Stomach (tissue), 9 donors: ENCODE measurements around the gene CHKB. TPM values are rescaled to one million over a fixed set of nuclear protein-coding genes. Genes with fewer than 3 reads are reported as not detected.
"Not testable (repeated sequence)": the region's sequence is repeated elsewhere in the genome, so short reads cannot be mapped to it uniquely, and the experiment has no call there.

Experiments
- DNase-seq, 2 donors: peaks; one replicate each; pipeline versions ENCODE4 v3.0.0 to v3.0.0-alpha.2; 2013 to 2019
- H3K27ac ChIP-seq, 5 donors: fragments of 200-600 bp in 4 of 5; sonication (generic) in 4 of 5; one replicate each; pipeline ENCODE4 v1.5.1; 2013 to 2019; ENCODE audit warnings: mild to moderate bottlenecking in 1 of 5, moderate library complexity in 1 of 5
- H3K27me3 ChIP-seq, 3 donors: fragments of 200-600 bp; sonication (generic); one replicate each; pipeline ENCODE4 v1.5.1; 2017 to 2019; ENCODE audit warnings: mixed run types in 1 of 3
- H3K36me3 ChIP-seq, 4 donors: fragments of 200-600 bp; sonication (generic); 1 replicate in 3 of 4; 2 replicates in 1 of 4; pipeline ENCODE4 v1.5.1; 2016 to 2019
- H3K4me1 ChIP-seq, 4 donors: fragments of 200-600 bp; sonication (generic); one replicate each; pipeline ENCODE4 v1.5.1; 2016 to 2019
- H3K4me3 ChIP-seq, 4 donors: fragments of 200-600 bp; sonication (generic) in 3 of 4; one replicate each; pipeline ENCODE4 v1.5.1; 2016 to 2019; ENCODE audit warnings: mild to moderate bottlenecking in 1 of 4
- H3K9me3 ChIP-seq, 4 donors: fragments of 200-600 bp; sonication (generic); one replicate each; pipeline ENCODE4 v1.5.1; 2016 to 2019
- EP300 ChIP-seq: sonication (generic); formaldehyde crosslinking; IDR thresholded peaks from one replicate; pipeline ENCODE4 v1.6.1; 2017; ENCODE audit warnings: antibody characterized with exemption
- POLR2A ChIP-seq, 4 donors: fragments of 450-650 bp; IDR thresholded peaks; one replicate each; pipeline ENCODE4 v1.6.1; 2016; ENCODE audit warnings: antibody characterized with exemption in 4 of 4, control low read depth in 2 of 4, mild to moderate bottlenecking in 1 of 4, moderate library complexity in 1 of 4
- POLR2AphosphoS5 ChIP-seq, 3 donors: sonication (generic); formaldehyde crosslinking; IDR thresholded peaks; one replicate each; pipeline ENCODE4 v1.6.1; 2016; ENCODE audit warnings: antibody characterized with exemption in 3 of 3
- WGBS, 5 donors: extraction: QIAGEN DNeasy Blood & Tissue Kit in 3 of 5; methylation state at CpG; one replicate each; pipeline versions ENCODE4 v1.1.5 to v1.1.7; 2013 to 2018; 5-methylcytosine and 5-hydroxymethylcytosine counted together
- intact Hi-C: fragments of 100-400 bp; cut with DNase I; formaldehyde crosslinking; loops from one replicate; pipeline ENCODE4 v1.15.1; 2023; ENCODE audit warnings: low total_unique reads
- polyA plus RNA-seq, 3 donors: library from polyadenylated mRNA; stranded (reverse); fragments of 200-250 nt; gene quantifications; one replicate each; pipeline ENCODE4 v1.2.3, GENCODE V29; 2013
- total RNA-seq, 5 donors: library from RNA; depleted of rRNA; stranded (reverse); fragments of >200 nt; gene quantifications; one replicate each; pipeline versions ENCODE4 v1.1.0 to v1.2.3, GENCODE V29; 2014 to 2016
- TF ChIP-seq, protein P1 (sequence below), 7 experiments: fragments of 450-650 bp in 4 of 7; fragments of 200-600 bp in 3 of 7; sonication (generic) in 3 of 7; IDR thresholded peaks; one replicate each; pipeline ENCODE4 v1.5.1; 2016 to 2019; ENCODE audit warnings: antibody characterized with exemption in 7 of 7, control low read depth in 2 of 7, mild to moderate bottlenecking in 1 of 7
- donor health status: healthy with polysubstance abuse.
- donor health status: Bipolar disorder and iron deficiency.
- donor health status: healthy.

The CHKB gene
- total and polyA plus RNA-seq, 8 donors, result 31.9 to 283 (median 118) TPM

DNA sequence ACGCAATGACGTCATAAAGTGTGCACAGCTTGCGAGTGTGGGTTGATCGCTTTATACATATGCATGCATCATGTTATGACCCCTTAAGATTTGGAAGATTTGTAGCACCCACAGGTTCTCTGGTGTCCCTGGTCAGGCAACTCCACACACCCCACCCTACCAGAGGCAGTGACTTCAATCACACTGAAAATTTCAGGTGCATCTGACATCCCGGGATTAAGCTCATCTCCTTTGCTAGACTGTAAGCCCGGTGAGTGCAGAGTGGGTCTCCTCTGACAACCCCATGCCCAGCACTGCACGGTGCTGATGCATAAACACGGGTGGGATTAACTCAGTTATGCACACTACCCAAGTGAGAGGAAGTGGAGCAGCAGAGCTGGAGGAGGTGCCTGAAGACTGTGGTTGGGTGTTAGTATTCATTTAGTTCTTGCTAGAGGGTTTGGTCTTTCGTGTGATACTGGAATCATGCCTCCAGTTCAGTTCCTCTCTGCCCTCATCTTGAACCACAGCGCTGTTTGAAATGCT is 38.8 kb upstream of the CHKB start:
- H3K4me1 ChIP-seq, result peaks cover 32 to 41% (median 40%) of the 10 kb centered on the region in 4 donors
- intact Hi-C loops, result no loop called here
- H3K27me3 ChIP-seq, result peaks cover 0 to 23% (median 0%) of the 10 kb centered on the region in 3 donors
- 16 to 33% (median 23%) methylated on average over 9 to 10 of the region's 10 CpGs for WGBS, 5 donors
- H3K36me3 ChIP-seq, result peaks cover 8 to 21% (median 17%) of the 10 kb centered on the region in 4 donors
- H3K9me3 ChIP-seq, result no peaks in the 10 kb centered on the region
- TF ChIP-seq POLR2A (IDR thresholded peaks at IDR 0.05), result no peak
- peak in 1 of 3 donors; percentile 39 for TF ChIP-seq POLR2AphosphoS5 (IDR thresholded peaks at IDR 0.05)
- peak in 1 of 2 donors; percentile 54 for DNase-seq
- peak overlapping the region; percentile 14 to 42 (median 38) for H3K4me3 ChIP-seq
- H3K27ac ChIP-seq, result peak overlapping the region; percentile 75 to 94 (median 85)

DNA sequence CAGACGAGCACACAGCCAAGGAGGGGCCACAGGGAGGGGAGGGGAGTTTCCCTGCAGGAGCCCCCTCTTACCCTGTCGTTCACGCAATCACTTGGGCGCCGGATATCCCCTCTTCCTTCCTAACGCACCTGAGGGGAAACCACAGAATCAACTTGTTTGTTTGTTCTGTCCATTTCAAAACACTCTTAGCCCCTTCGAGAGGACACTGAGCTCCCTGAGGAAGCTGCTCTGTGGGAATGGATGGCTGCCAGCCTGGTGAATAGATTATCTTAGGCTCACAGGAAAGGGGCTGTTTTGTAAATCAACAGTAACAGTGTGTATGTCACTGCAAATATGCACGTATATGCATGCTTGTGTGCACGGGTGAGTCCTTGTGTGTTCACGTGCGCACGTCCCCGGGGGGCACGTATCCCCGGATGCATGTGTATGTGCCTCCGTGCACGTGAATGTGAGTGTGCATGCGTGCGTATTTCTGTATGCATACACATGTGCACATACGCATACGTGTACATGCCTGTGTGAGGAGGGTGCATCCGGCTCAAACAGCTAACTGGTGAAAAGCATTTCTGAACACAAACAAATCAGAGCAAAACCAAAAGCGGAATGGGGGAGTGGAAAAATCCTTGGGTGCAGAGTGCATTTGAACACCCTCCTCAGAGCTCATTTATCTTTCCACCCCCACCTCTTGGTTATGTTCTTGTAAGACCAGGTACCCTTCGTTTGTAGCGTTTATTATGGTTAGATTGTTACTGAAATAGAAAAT is 38.1 kb upstream of the CHKB start:
- peaks cover 0 to 24% (median 0%) of the 10 kb centered on the region in 3 donors for H3K27me3 ChIP-seq
- intact Hi-C loops, result no loop called here
- no peaks in the 10 kb centered on the region for H3K9me3 ChIP-seq
- TF ChIP-seq EP300, result no peak
- TF ChIP-seq, protein P1, sequence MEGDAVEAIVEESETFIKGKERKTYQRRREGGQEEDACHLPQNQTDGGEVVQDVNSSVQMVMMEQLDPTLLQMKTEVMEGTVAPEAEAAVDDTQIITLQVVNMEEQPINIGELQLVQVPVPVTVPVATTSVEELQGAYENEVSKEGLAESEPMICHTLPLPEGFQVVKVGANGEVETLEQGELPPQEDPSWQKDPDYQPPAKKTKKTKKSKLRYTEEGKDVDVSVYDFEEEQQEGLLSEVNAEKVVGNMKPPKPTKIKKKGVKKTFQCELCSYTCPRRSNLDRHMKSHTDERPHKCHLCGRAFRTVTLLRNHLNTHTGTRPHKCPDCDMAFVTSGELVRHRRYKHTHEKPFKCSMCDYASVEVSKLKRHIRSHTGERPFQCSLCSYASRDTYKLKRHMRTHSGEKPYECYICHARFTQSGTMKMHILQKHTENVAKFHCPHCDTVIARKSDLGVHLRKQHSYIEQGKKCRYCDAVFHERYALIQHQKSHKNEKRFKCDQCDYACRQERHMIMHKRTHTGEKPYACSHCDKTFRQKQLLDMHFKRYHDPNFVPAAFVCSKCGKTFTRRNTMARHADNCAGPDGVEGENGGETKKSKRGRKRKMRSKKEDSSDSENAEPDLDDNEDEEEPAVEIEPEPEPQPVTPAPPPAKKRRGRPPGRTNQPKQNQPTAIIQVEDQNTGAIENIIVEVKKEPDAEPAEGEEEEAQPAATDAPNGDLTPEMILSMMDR (IDR thresholded peaks at IDR 0.05), result peak in 3 of 7 experiments; percentile 33 to 83 (median 79)
- peak overlapping the region; percentile 25 to 42 (median 38) for H3K4me3 ChIP-seq
- peaks cover 7 to 16% (median 13%) of the 10 kb centered on the region in 4 donors for H3K36me3 ChIP-seq
- 1 to 19% (median 14%) methylated on average over 19 to 25 of the region's 25 CpGs for WGBS, 5 donors
- peak in 1 of 2 donors; percentile 94 for DNase-seq
- H3K4me1 ChIP-seq, result peaks cover 32 to 37% (median 37%) of the 10 kb centered on the region in 4 donors
- H3K27ac ChIP-seq, result peak overlapping the region in 3 of 5 donors; percentile 82 to 94 (median 85)

DNA sequence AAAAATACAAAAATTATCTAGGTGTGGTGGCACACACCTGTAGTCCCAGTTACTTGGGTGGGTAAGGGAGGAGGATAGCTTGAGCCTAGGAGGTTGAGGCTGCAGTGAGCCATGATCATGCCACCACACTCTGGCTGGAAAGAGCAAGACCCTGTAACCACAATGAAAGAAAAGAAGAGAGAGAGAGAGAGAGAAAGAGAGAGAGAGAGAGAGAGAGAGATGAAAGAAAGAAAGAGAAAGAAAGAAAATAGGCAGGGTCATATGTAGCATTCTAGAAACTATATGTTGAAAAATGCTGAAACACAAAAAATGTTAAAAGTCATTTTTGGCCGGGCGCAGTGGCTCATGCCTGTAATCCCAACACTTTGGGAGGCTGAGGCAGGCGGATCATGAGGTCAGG is 31.6 kb upstream of the CHKB start:
- WGBS, 5 donors, result 61 to 96% (median 67%) methylated on average over 3 of the region's 3 CpGs
- H3K4me1 ChIP-seq, result peaks cover 6 to 15% (median 11%) of the 10 kb centered on the region in 4 donors
- H3K27ac ChIP-seq, result peak overlapping the region in 1 of 5 donors; percentile 84
- intact Hi-C loops, result loop anchor here (10.0 kb wide), 1 partner anchor 59 kb away; no protein-coding TSS in a partner anchor
- peaks cover 0 to 59% (median 0%) of the 10 kb centered on the region in 3 donors for H3K27me3 ChIP-seq
- not testable (repeated sequence) for H3K36me3 ChIP-seq, DNase-seq, H3K9me3 ChIP-seq, H3K4me3 ChIP-seq

DNA sequence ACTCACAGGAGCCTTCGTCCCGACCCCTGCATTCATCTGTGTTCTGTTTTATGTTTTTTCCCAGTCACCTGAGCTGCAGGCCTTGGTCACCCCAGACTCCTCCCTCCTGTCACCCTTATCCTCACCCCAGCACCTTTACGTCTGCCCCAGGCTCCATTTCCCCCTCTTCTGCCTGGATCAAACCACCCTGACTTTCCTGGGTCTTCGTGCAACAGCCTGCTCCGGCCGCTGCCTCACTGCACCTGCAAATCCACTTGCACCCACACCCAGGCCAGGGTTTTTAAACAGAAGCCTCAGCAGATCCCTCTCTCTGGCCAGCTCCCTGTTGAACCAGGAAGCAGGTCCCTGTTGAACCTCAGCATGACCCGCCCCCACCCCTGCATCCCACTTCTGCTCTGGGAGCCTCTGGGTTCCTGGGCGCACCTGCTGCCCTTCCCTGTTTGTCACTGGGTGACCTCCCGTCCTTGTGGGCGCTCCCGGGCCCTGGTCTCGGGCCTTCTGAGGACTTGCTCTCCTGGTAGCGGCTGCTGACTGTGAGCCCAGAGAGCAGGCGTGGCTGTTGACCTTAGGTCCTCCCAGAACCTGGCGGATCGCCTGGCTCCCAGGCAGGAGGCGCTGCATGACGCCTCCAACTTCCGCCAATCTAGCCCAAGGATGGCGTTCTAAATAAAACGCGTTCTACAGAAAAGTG is 30.8 kb upstream of the CHKB start:
- peaks cover 0 to 57% (median 0%) of the 10 kb centered on the region in 3 donors for H3K27me3 ChIP-seq
- H3K4me3 ChIP-seq, result no peak overlapping the region
- no peaks in the 10 kb centered on the region for H3K36me3 ChIP-seq
- TF ChIP-seq POLR2AphosphoS5 (IDR thresholded peaks at IDR 0.05) (peak in 2 of 3 donors; percentile 58 to 76), POLR2A (IDR thresholded peaks at IDR 0.05) (no peak), EP300 (no peak)
- TF ChIP-seq, protein P1 (IDR thresholded peaks at IDR 0.05), result peak in 2 of 7 experiments; percentile 13 to 40
- peak; percentile 79 to 95 for DNase-seq
- intact Hi-C loops, result loop anchor here (10.0 kb wide), 1 partner anchor 59 kb away; no protein-coding TSS in a partner anchor
- peaks cover 6 to 15% (median 11%) of the 10 kb centered on the region in 4 donors for H3K4me1 ChIP-seq
- peak overlapping the region; percentile 74 to 85 (median 81) for H3K27ac ChIP-seq
- 30 to 46% (median 34%) methylated on average over 17 to 22 of the region's 22 CpGs for WGBS, 5 donors
- H3K9me3 ChIP-seq, result no peaks in the 10 kb centered on the region
